Gastrocnemius medialis (tissue), 4 donors: ENCODE measurements around the gene ZC3H4. TPM values are rescaled to one million over a fixed set of nuclear protein-coding genes. Genes with fewer than 3 reads are reported as not detected.

ENCODE experiments used
- ATAC-seq, 2 donors: fragments of 150-250 bp; one replicate each; pipeline ENCODE4 v1.9.1; 2016
- DNase-seq, 2 donors: peaks; one replicate each; pipeline ENCODE4 v3.0.0-alpha.2; 2019
- H3K27ac ChIP-seq, 4 donors: fragments of 200-600 bp; sonication (generic); 1 replicate in 1 of 4; 2 replicates in 3 of 4; pipeline ENCODE4 v1.5.1; 2016 to 2018; ENCODE audit warnings: mild to moderate bottlenecking in 2 of 4, moderate library complexity in 1 of 4
- H3K27me3 ChIP-seq, 3 donors: fragments of 200-600 bp; sonication (generic) in 2 of 3; 1 replicate in 1 of 3; 2 replicates in 2 of 3; pipeline versions ENCODE4 v1.5.1 to v1.6.0; 2016 to 2019; ENCODE audit warnings: mild to moderate bottlenecking in 1 of 3, moderate library complexity in 1 of 3
- H3K36me3 ChIP-seq, 2 donors: fragments of 200-600 bp; sonication (generic) in 1 of 2; one replicate each; pipeline ENCODE4 v1.5.1; 2017 to 2018
- H3K4me1 ChIP-seq, 2 donors: fragments of 200-600 bp; sonication (generic) in 1 of 2; one replicate each; pipeline ENCODE4 v1.5.1; 2016 to 2017; ENCODE audit warnings: mild to moderate bottlenecking in 2 of 2
- H3K4me3 ChIP-seq, 4 donors: fragments of 200-600 bp; sonication (generic) in 3 of 4; 1 replicate in 1 of 4; 2 replicates in 3 of 4; pipeline ENCODE4 v1.5.1; 2016 to 2019; ENCODE audit warnings: mild to moderate bottlenecking in 2 of 4
- H3K9me3 ChIP-seq, 3 donors: fragments of 200-600 bp; sonication (generic) in 2 of 3; 1 replicate in 1 of 3; 2 replicates in 2 of 3; pipeline ENCODE4 v1.5.1; 2016 to 2019
- CTCF ChIP-seq, 5 experiments: fragments of 450-650 bp in 3 of 5; fragments of 200-600 bp in 2 of 5; sonication (generic) in 2 of 5; IDR thresholded peaks in 4 of 5; conservative IDR thresholded peaks in 1 of 5; 1 replicate in 4 of 5; 2 replicates in 1 of 5; pipeline ENCODE4 v1.5.1; 2016 to 2019; ENCODE audit warnings: antibody characterized with exemption in 5 of 5, mild to moderate bottlenecking in 3 of 5, moderate library complexity in 3 of 5
- POLR2A ChIP-seq, 2 donors: fragments of 450-650 bp; IDR thresholded peaks; one replicate each; pipeline ENCODE4 v1.6.1; 2017; ENCODE audit warnings: antibody characterized with exemption in 2 of 2, mild to moderate bottlenecking in 2 of 2, moderate library complexity in 2 of 2
- in situ Hi-C, 4 donors: fragments of 200-750 bp; cut with MboI; loops; one replicate each; pipeline versions ENCODE4 v1.15.0 to v1.8.0; 2017; ENCODE audit warnings: low sequenced_read_pairs in 4 of 4
- intact Hi-C: fragments of 100-400 bp; cut with DNase I; formaldehyde crosslinking; loops from one replicate; pipeline ENCODE4 v1.15.1; 2023; ENCODE audit warnings: low total_unique reads
- total RNA-seq, 4 donors: library from RNA; depleted of rRNA; stranded (reverse); fragments of >200 nt; gene quantifications; one replicate each; pipeline versions ENCODE4 v1.1.0 to v1.2.3, GENCODE V29; 2016

ZC3H4 gene
- total RNA-seq, 4 donors from 2014 or later = 16.2 to 31.7 (median 22.8) TPM

- peak; percentile 54 to 62 for ATAC-seq
- no peaks in the 10 kb centered on the region for H3K9me3 ChIP-seq
- H3K4me3 ChIP-seq = peak overlapping the region; percentile 87 to 100 (median 98)
- intact Hi-C loops (loop anchor here (2.0 to 5.0 kb wide), 5 partner anchors 114 to 1960 kb away; partner anchors contain the start of genes AP2S1, CCDC9 and KCNA7), in situ Hi-C loops (loop anchor here in 1 of 4 donors (10.0 kb wide), 1 partner anchor 258 kb away; the partner anchor contains the start of gene AP2S1)
- no peaks in the 10 kb centered on the region for H3K36me3 ChIP-seq
- peak; percentile 76 to 85 for DNase-seq
- H3K4me1 ChIP-seq = peaks cover 35 to 37% of the 10 kb centered on the region in 2 donors
- H3K27me3 ChIP-seq = no peaks in the 10 kb centered on the region
- H3K27ac ChIP-seq = peak overlapping the region; percentile 96 to 100 (median 99)
- TF ChIP-seq POLR2A (IDR thresholded peaks at IDR 0.05) (peak; percentile 55 to 66), CTCF (IDR thresholded peaks at IDR 0.05 in 4 of 5, conservative IDR thresholded peaks at IDR 0.05 in 1 of 5) (no peak)
Observed at GRCh38 chr19:47112166-47112996, 1.2 kb downstream of the ZC3H4 start.

GRCh38 chr19:47111682-47112165 lies 1.9 kb downstream of the ZC3H4 start:
- Histone ChIP-seq H3K4me1 (peaks cover 42 to 44% of the 10 kb centered on the region in 2 donors), H3K36me3 (no peaks in the 10 kb centered on the region), H3K9me3 (no peaks in the 10 kb centered on the region), H3K4me3 (peak overlapping the region; percentile 87 to 100 (median 98)), H3K27ac (peak overlapping the region; percentile 96 to 100 (median 99)), H3K27me3 (no peaks in the 10 kb centered on the region)
- no peak for TF ChIP-seq CTCF (IDR thresholded peaks at IDR 0.05 in 4 of 5, conservative IDR thresholded peaks at IDR 0.05 in 1 of 5)
- no peak for TF ChIP-seq POLR2A (IDR thresholded peaks at IDR 0.05)
- in situ Hi-C loops = loop anchor here in 1 of 4 donors (10.0 kb wide), 1 partner anchor 257 kb away; the partner anchor contains the start of gene AP2S1
- intact Hi-C loops = loop anchor here (2.0 to 5.0 kb wide), 5 partner anchors 115 to 1961 kb away; partner anchors contain the start of genes AP2S1, CCDC9 and KCNA7
- no peak for ATAC-seq
- DNase-seq = no peak

GRCh38 chr19:47111006-47111621 lies 2.5 kb downstream of the ZC3H4 start:
- TF ChIP-seq CTCF (IDR thresholded peaks at IDR 0.05 in 4 of 5, conservative IDR thresholded peaks at IDR 0.05 in 1 of 5) (no peak), POLR2A (IDR thresholded peaks at IDR 0.05) (no peak)
- no peaks in the 10 kb centered on the region for H3K9me3 ChIP-seq
- H3K4me3 ChIP-seq = peak overlapping the region; percentile 87 to 100 (median 98)
- H3K4me1 ChIP-seq = peaks cover 48 to 50% of the 10 kb centered on the region in 2 donors
- H3K36me3 ChIP-seq = no peaks in the 10 kb centered on the region
- intact Hi-C loops (loop anchor here (5.0 kb wide), 2 partner anchors 1524 to 1961 kb away; partner anchors contain the start of gene KCNA7), in situ Hi-C loops (loop anchor here in 1 of 4 donors (10.0 kb wide), 1 partner anchor 256 kb away; the partner anchor contains the start of gene AP2S1)
- no peaks in the 10 kb centered on the region for H3K27me3 ChIP-seq
- peak overlapping the region; percentile 96 to 100 (median 99) for H3K27ac ChIP-seq
- ATAC-seq (no peak), DNase-seq (no peak)

DNA sequence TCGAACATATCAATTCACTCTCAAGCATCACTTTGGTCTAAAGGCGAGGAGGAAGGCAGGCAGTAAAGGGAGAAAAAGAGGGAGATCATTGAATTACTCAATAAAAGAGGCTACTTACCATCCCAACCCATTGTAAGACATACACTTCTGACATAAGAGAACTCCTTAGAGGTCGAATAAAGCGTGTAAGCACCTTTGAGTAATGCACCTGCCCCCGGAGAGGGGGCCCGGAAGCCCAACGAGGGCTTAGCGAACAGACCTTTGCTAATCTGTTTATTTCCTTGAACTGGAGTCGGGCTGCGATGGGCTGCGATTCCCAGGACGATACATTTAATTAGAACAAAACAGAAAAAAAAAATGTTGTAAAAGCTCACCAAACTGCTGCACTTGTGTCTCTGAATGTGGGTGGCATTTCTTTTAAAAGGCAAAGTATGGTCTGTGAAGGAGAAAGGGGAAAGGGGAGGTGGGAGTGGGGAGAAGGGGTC lies 3.0 kb downstream of the ZC3H4 start:
- Histone ChIP-seq H3K36me3 (no peaks in the 10 kb centered on the region), H3K4me3 (peak overlapping the region; percentile 87 to 100 (median 98)), H3K4me1 (peaks cover 51 to 55% of the 10 kb centered on the region in 2 donors), H3K27me3 (no peaks in the 10 kb centered on the region), H3K9me3 (no peaks in the 10 kb centered on the region), H3K27ac (peak overlapping the region; percentile 96 to 100 (median 99))
- in situ Hi-C loops (loop anchor here in 1 of 4 donors (10.0 kb wide), 1 partner anchor 256 kb away; the partner anchor contains the start of gene AP2S1), intact Hi-C loops (loop anchor here (5.0 kb wide), 2 partner anchors 1523 to 1962 kb away; partner anchors contain the start of gene KCNA7)
- TF ChIP-seq CTCF (IDR thresholded peaks at IDR 0.05 in 4 of 5, conservative IDR thresholded peaks at IDR 0.05 in 1 of 5) (no peak), POLR2A (IDR thresholded peaks at IDR 0.05) (no peak)
- DNase-seq (no peak), ATAC-seq (no peak)
